HG02642 (cell line): Measurements from ENCODE around the gene NR5A1.

Experiments used
- ATAC-seq: cut with Tn5 transposase; IDR thresholded peaks from one replicate; pipeline ENCODE4 v1.9.1; 2021; ENCODE audit warnings: mild to moderate bottlenecking; ENCODE audit not compliant: unreplicated experiment, poor library complexity

NR5A1 gene

GRCh38 chr9:124500796-124501611 is 6.2 kb downstream of the NR5A1 start:
- ATAC-seq: no peak

- ATAC-seq: no peak
Observed at GRCh38 chr9:124500028-124500795, 7.0 kb downstream of the NR5A1 start.

GRCh38 chr9:124499216-124499615 is 8.0 kb downstream of the NR5A1 start:
- no peak for ATAC-seq

GRCh38 chr9:124498499-124499146 is 8.6 kb downstream of the NR5A1 start:
- no peak for ATAC-seq

GRCh38 chr9:124498040-124498439 is 9.2 kb downstream of the NR5A1 start:
- ATAC-seq: no peak

- no peak for ATAC-seq
Observed at GRCh38 chr9:124497441-124497840, 9.8 kb downstream of the NR5A1 start.

- no peak for ATAC-seq
Observed at GRCh38 chr9:124496463-124496862, 10.7 kb downstream of the NR5A1 start.

GRCh38 chr9:124496075-124496449 is 11.1 kb downstream of the NR5A1 start:
- no peak for ATAC-seq

GRCh38 chr9:124495126-124496074 is 11.8 kb downstream of the NR5A1 start:
- no peak for ATAC-seq

- no peak for ATAC-seq
Observed at GRCh38 chr9:124493794-124494479, 13.3 kb downstream of the NR5A1 start.

GRCh38 chr9:124493218-124493617 is 14.0 kb downstream of the NR5A1 start:
- no peak for ATAC-seq

GRCh38 chr9:124492818-124493217 is 14.4 kb downstream of the NR5A1 start:
- no peak for ATAC-seq

GRCh38 chr9:124491049-124491975 is 15.9 kb downstream of the NR5A1 start:
- no peak for ATAC-seq

GRCh38 chr9:124490004-124490403 is 17.2 kb downstream of the NR5A1 start:
- ATAC-seq: no peak

GRCh38 chr9:124489222-124489621 is 18.0 kb downstream of the NR5A1 start:
- ATAC-seq: no peak

GRCh38 chr9:124488641-124489210 is 18.5 kb downstream of the NR5A1 start:
- no peak for ATAC-seq

GRCh38 chr9:124487260-124488182 is 19.7 kb downstream of the NR5A1 start:
- no peak for ATAC-seq
